ENCODE data around the gene ZFHX3.

The ZFHX3 gene

GRCh38 chr16:72787130-72787513, 260.8 kb downstream of the ZFHX3 start:
- no peak for DNase-seq

- DNase-seq, result no peak
Measured at GRCh38 chr16:72786606-72787005, 261.3 kb downstream of the ZFHX3 start.

- DNase-seq, result no peak
Measured at GRCh38 chr16:72785886-72786285, 262.0 kb downstream of the ZFHX3 start.

- no peak for DNase-seq
Measured at GRCh38 chr16:72785171-72785570, 262.8 kb downstream of the ZFHX3 start.

DNA sequence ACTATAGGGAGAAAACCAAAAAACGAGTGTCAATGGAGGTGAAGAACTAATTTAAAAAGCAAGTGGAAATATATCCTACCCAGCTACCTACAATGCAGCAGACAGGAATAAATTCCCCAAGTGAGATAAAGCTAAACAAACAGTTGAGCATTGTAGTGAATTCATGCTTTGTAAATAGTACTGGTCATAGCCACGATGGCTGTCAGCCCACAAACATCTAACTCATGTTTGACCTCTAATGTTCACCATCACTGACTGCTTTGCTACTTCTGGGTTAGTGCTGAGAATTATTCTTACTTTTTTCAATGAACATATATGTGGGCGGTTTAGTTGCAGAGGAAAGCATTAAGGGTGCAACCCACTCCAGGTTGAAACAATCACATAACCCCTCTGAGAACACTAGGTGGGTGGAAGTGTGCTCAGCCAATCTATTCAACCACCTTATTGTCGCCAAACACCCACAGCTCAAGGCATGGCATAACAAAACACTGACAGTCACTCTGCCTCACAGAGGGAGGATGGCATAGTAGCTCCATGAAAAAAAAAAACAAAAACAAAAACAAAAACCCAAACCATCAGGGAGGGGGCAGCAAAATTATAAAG, 264.1 kb downstream of the ZFHX3 start:
- no peak for DNase-seq

GRCh38 chr16:72769876-72770275, 278.1 kb downstream of the ZFHX3 start:
- no peak for DNase-seq

- DNase-seq, result no peak
Measured at GRCh38 chr16:72768591-72768990, 279.3 kb downstream of the ZFHX3 start.

DNA sequence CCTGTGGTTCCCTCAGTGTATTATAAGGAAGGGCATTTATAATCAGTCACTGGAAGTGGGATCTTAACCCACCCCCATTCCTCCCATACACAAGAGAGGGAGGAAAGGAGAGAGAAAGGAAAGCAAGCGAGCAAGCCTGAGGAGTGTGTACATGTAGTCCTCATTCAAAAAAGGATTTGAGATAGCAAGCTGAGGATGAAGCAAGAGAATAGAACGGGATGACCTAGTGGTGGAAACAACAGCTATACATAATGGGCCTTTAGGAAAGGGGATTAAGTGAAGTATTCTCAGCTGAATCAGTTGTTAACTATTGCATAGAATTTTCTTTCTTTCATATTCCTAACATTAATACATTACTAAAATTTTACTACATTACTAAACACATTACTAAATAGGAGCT, 281.4 kb downstream of the ZFHX3 start:
- no peak for DNase-seq

GRCh38 chr16:72764015-72764654, 283.8 kb downstream of the ZFHX3 start:
- DNase-seq, result no peak

- DNase-seq, result no peak
Measured at GRCh38 chr16:72760581-72760980, 287.3 kb downstream of the ZFHX3 start.

- no peak for DNase-seq
Measured at GRCh38 chr16:72753881-72754280, 294.0 kb downstream of the ZFHX3 start.

DNA sequence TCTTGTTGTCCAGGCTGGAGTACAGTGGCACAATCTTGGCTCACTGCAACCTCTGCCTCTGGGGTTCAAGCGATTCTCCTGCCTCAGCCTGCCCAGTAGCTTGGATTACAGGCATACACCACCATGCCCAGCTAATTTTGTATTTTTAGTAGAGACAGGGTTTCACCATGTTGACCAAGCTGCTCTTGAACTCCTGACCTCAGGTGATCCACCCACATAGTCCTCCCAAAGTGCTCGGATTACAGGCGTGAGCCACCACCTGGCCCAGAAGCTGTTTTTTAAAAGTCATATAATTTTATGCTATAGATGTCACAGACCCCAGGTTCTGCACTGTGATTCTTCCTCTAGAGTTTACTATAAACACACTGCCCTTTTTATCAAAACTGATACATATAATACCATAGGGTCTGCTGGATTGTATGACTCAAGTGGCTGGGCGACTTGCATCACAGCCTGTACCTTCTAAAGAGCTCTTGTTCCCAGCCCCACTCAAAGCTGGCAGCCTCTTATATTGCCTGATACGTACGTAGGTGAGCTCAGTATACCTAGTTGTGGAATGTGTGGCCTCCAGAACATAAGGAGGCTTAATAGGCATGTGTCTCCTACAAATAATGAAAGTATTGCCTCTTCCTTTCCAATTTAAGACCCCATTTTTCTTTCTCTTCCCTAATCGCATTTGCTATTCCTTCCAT, 295.8 kb downstream of the ZFHX3 start:
- no peak for DNase-seq

DNA sequence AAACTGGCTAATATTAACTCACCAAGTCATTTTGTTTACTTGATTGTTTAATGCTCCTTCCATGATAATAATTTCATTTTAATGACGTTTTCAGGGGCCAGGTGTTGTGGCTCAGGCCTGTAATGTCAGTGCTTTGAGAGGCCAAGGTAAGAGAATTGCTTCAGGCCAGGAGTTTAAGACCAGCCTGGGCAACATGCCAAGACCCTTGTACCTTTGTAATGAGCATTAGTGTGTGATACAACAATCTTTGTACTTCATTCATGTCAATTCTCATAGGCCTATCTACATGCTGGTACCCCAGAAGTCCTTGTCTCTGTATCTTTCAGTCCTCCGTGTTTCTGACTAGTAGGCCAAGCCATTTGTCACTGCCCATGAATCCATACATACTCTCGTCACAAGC, 296.9 kb downstream of the ZFHX3 start:
- no peak for DNase-seq

GRCh38 chr16:72749091-72749490, 298.8 kb downstream of the ZFHX3 start:
- DNase-seq, result no peak

DNA sequence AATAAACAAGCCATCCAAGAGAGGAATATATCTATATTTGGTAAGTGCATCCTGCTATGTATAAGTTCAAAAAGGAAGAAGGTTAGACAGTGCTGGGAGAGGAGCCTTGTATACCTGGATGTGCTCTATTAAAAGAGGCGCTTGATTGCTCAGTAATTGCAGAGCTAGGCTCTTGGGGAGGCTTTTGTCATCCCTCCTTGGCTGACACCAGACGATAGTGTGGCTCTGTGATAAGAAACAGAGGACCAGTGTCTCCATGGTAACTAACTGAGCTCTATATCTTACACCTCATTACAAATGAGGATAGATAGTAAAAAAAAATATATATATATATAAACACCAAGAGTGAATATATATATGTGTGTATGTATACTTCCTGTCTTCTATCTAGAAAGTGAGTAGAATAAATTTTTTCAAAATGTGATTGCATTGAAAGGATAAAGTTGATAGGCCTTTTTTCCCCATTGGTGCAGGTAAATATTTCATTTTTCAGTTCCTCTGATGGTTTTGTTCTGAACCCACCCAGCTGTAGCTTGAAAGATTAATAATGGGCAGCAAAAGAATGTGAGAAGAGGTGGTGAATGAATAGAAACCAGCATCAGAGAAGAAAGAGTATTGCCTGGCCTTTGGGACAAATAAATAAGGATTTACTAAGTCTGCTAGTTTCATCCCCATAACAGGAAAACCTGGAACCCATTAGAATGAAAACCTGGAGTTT, 303.7 kb downstream of the ZFHX3 start:
- DNase-seq, result no peak

GRCh38 chr16:72743011-72743761, 304.7 kb downstream of the ZFHX3 start:
- DNase-seq, result no peak

- DNase-seq, result no peak
Measured at GRCh38 chr16:72740347-72740746, 307.6 kb downstream of the ZFHX3 start.

GRCh38 chr16:72739577-72739976, 308.4 kb downstream of the ZFHX3 start:
- no peak for DNase-seq

DNA sequence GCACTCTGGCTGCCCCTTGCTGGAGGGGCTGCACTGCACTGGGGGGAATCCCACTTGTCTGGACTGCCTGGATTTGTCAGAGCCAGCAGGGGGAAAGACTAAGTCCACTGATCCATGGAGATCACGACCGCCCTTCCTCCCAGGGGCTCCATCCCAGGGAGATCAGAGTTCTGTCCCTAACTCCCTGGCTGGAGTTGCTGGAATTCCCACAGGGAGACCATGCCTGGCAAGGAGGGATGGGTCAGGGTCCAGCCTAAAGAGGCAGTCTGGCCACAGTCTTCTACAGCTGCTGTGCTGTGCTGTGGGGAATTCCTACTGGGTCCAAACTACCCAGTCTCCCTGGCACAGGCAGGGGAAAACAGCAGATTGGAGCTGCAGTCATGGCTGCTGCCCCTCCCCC, 311.9 kb downstream of the ZFHX3 start:
- DNase-seq, result no peak

Data from NCI-H1417 treated with DMSO at 0.1 percent for 48 hours (cell line).